Measurements from ENCODE around the gene MDK.

Gene MDK

DNA sequence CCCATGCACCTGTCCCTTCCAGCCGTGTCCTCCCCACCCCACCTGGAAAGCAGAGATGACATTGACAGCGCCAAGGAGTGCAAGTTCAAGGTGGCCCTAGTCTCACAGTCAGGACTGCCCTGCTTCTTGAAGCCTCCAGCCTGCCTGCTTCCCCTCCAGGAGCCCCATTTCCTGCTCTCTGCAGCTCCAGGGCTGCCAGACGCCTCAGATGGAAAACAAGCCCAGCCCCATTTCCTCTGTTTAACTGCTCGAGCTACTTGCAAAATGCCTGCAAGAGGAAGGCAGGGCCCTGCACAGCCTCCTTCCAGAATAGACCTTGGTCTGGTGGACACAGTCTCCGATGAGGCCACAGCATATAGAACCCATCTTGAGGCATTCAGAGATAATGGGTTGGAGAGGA lies 39.2 kb upstream of the MDK start:
- TF ChIP-seq, protein P1, sequence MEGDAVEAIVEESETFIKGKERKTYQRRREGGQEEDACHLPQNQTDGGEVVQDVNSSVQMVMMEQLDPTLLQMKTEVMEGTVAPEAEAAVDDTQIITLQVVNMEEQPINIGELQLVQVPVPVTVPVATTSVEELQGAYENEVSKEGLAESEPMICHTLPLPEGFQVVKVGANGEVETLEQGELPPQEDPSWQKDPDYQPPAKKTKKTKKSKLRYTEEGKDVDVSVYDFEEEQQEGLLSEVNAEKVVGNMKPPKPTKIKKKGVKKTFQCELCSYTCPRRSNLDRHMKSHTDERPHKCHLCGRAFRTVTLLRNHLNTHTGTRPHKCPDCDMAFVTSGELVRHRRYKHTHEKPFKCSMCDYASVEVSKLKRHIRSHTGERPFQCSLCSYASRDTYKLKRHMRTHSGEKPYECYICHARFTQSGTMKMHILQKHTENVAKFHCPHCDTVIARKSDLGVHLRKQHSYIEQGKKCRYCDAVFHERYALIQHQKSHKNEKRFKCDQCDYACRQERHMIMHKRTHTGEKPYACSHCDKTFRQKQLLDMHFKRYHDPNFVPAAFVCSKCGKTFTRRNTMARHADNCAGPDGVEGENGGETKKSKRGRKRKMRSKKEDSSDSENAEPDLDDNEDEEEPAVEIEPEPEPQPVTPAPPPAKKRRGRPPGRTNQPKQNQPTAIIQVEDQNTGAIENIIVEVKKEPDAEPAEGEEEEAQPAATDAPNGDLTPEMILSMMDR (conservative IDR thresholded peaks at IDR 0.05), result no peak
- peak overlapping the region; percentile 56; the same call in 1 of the 2 replicates for H3K27ac ChIP-seq

DNA sequence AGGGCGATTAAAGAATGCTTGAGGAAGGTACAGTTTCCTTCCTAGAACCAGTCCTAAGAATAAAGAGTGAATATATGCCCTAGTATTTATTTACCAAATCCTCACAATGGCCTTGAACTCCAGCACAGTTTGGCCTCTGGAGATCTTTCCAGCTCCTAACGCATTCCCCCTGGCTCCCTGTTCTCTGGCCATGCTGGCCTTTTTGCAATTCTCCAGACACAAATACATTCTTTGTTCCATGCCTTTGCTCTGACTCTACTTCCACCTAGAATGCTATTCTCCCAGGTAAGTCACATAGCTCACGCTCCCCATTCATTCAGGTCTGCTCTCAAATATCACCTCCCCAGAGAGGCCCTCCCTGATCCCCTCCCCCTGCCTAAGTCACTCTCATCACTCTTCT lies 37.9 kb upstream of the MDK start:
- TF ChIP-seq, protein P1 (conservative IDR thresholded peaks at IDR 0.05), result no peak
- H3K27ac ChIP-seq, result peak overlapping the region; percentile 56

GRCh38 chr11:46345131-46345597 lies 36.3 kb upstream of the MDK start:
- H3K27ac ChIP-seq, result no peak overlapping the region; the same call in 1 of the 2 replicates
- TF ChIP-seq, protein P1 (conservative IDR thresholded peaks at IDR 0.05), result no peak

GRCh38 chr11:46345881-46346484 lies 35.5 kb upstream of the MDK start:
- TF ChIP-seq, protein P1 (conservative IDR thresholded peaks at IDR 0.05), result no peak
- H3K27ac ChIP-seq, result no peak overlapping the region

DNA sequence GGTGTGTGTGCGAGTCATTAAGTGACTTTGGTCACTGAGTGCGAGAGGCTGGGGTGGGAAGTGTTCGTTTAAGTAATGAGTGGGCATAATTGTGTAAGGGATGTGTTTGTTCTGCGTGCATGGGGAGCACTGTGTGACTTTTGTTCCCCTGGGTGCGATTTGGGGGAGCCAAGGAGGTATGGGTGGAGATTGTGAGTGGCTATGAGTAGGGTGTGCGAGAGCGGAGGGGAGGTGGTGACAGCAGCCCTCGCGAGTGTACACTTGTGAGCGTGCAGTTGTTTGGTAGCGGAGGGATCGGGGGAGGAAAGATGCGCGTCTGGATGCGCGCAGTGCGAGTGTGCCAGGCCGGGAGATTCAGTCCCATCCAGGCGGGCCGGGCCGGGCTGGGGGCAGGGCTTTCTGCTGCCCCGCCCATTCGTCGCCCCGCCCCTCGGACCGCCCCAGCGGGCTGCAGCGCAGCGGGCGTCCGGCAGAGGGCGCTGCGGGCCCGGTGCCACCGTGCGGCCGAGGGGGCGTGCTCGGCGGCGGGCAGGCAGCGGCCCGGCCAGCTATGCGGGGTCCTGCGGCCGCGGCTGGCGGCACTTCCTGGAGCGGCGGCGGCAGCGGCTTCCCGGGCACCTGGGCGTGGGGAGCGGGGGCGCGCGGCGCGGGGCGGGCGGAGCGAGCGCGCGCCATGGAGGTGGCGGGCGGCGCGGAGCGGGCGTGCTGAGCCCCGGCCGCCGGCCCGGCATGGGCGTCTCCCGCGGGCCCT lies 34.4 kb upstream of the MDK start, which contains the start of gene DGKZ:
DGKZ (plus strand) TSS at position 578 of the 751 bp plus-strand sequence. CDS start 197 bp downstream, outside the sequence.
- TF ChIP-seq, protein P1 (conservative IDR thresholded peaks at IDR 0.05), result peak; percentile 93
- H3K27ac ChIP-seq, result peak within 1 kb of the TSS; percentile 71; the same call in 1 of the 2 replicates

GRCh38 chr11:46347637-46348311 lies 33.7 kb upstream of the MDK start:
- H3K27ac ChIP-seq, result peak overlapping the region; percentile 71; the same call in 1 of the 2 replicates
- TF ChIP-seq, protein P1 (conservative IDR thresholded peaks at IDR 0.05), result no peak

All from VCaP (cell line).